HCT116 (cell line): ENCODE results near the gene QSOX1. TPM values are rescaled to one million over a fixed set of nuclear protein-coding genes. Genes with fewer than 3 reads are reported as not detected.

Source experiments
- ATAC-seq: fragments of 200-7000 bp; cut with Tn5 transposase; 2 replicates; pipeline ENCODE4 v1.9.1; 2020; ENCODE audit warnings: mild to moderate bottlenecking, moderate library complexity
- BruUV-seq: library from RNA; stranded (reverse); fragments of 400-500 nt; replicated peaks from 2 replicates; lab custom pipeline; 2021; lab: Mats Ljungman, UMichigan
- CTCF ChIA-PET: fragments of 300-600 bp; sonication (Branson Sonifier 250); formaldehyde crosslinking; loops from one replicate; lab custom pipeline; 2021; ENCODE audit warnings: antibody characterized with exemption; lab: Charles Lee
- POLR2A ChIA-PET: fragments of 300-600, 350-600 bp; sonication (Branson Sonifier 250); formaldehyde crosslinking; loops from one replicate; lab custom pipeline; 2021; ENCODE audit warnings: antibody characterized with exemption; lab: Charles Lee
- RAD21 ChIA-PET, 2 experiments: fragments of 300-600 bp; sonication (Branson Sonifier 250); formaldehyde crosslinking; loops; one replicate each; lab custom pipeline; 2023; ENCODE audit warnings: low total read pairs in 2 of 2; ENCODE audit not compliant: uncharacterized antibody in 2 of 2, unreplicated experiment in 2 of 2, low non-redundant PET in 1 of 2; lab: Charles Lee
- DNase-seq: peaks from one replicate; pipeline ENCODE4 v3.0.0-alpha.2; 2010; ENCODE audit warnings: low read depth, low spot score
- H2AFZ ChIP-seq: fragments of 200-600 bp; shearing (Covaris generic), sonication (generic); 2 replicates; pipeline ENCODE4 v1.6.1; 2017; ENCODE audit warnings: low read depth, mixed run types, mixed read lengths, antibody characterized with exemption, low read length; ENCODE audit not compliant: poor library complexity, severe bottlenecking
- H3K27ac ChIP-seq: 2 replicates; pipeline ENCODE4 v1.5.1; 2012; ENCODE audit warnings: low read depth, low read length
- H3K27me3 ChIP-seq: fragments of 200-600 bp; sonication (generic); 2 replicates; pipeline ENCODE4 v1.6.1; 2016; ENCODE audit warnings: mixed run types, low read length, mixed read lengths; ENCODE audit not compliant: insufficient read depth
- H3K36me3 ChIP-seq, 2 experiments: fragments of 200-500 bp in 1 of 2; fragments of 200-600 bp in 1 of 2; sonication (Bioruptor generic) in 1 of 2; sonication (generic) in 1 of 2; 2 replicates each; pipeline versions ENCODE4 v1.5.1 to v1.6.1; 2014 to 2016; ENCODE audit warnings: low read length in 2 of 2, inconsistent platforms in 1 of 2, mixed read lengths in 1 of 2, mixed run types in 1 of 2; ENCODE audit not compliant: insufficient read depth in 2 of 2, control insufficient read depth in 1 of 2
- H3K4me1 ChIP-seq, 2 experiments: fragments of 200-600 bp in 1 of 2; sonication (generic) in 1 of 2; 2 replicates each; pipeline versions ENCODE4 v1.5.1 to v1.6.1; 2012 to 2017; ENCODE audit warnings: low read length in 2 of 2, inconsistent platforms in 1 of 2, mild to moderate bottlenecking in 1 of 2, mixed read lengths in 1 of 2, mixed run types in 1 of 2, moderate library complexity in 1 of 2; ENCODE audit not compliant: insufficient read depth in 2 of 2, control insufficient read depth in 1 of 2
- H3K4me2 ChIP-seq: fragments of 200-600 bp; sonication (generic); 2 replicates; pipeline ENCODE4 v1.6.1; 2017; ENCODE audit warnings: mixed run types, low read length, mixed read lengths
- H3K4me3 ChIP-seq, 2 experiments: fragments of 200-600 bp in 1 of 2; sonication (generic) in 1 of 2; replicated peaks in 1 of 2; 2 replicates each; pipeline ENCODE4 v1.5.1; 2011 to 2016; ENCODE audit warnings: low read length in 2 of 2, control low read depth in 1 of 2, low read depth in 1 of 2, mild to moderate bottlenecking in 1 of 2, mixed read lengths in 1 of 2, mixed run types in 1 of 2
- H3K79me2 ChIP-seq: fragments of 200-600 bp; sonication (generic); 2 replicates; pipeline ENCODE4 v1.6.1; 2017; ENCODE audit warnings: mild to moderate bottlenecking, mixed run types, low read length, moderate library complexity, mixed read lengths; ENCODE audit not compliant: insufficient read depth
- H3K9ac ChIP-seq: fragments of 200-600 bp; sonication (generic); 2 replicates; pipeline ENCODE4 v1.6.1; 2016; ENCODE audit warnings: low read length, mixed read lengths
- H3K9me2 ChIP-seq: fragments of 200-600 bp; sonication (generic), shearing (Covaris generic); 2 replicates; pipeline ENCODE4 v1.6.1; 2017; ENCODE audit warnings: mixed run types, mild to moderate bottlenecking, moderate library complexity; ENCODE audit not compliant: insufficient read depth
- H3K9me3 ChIP-seq, 2 experiments: fragments of 200-500 bp in 1 of 2; fragments of 200-600 bp in 1 of 2; sonication (Bioruptor generic) in 1 of 2; sonication (generic) in 1 of 2; 2 replicates each; pipeline ENCODE4 v1.6.1; 2014 to 2017; ENCODE audit warnings: low read length in 2 of 2, mixed read lengths in 2 of 2, inconsistent platforms in 1 of 2, low read depth in 1 of 2, mild to moderate bottlenecking in 1 of 2, mixed run types in 1 of 2, moderate library complexity in 1 of 2; ENCODE audit not compliant: control insufficient read depth in 1 of 2, insufficient read depth in 1 of 2
- H4K20me1 ChIP-seq: fragments of 200-600 bp; sonication (generic), shearing (Covaris generic); 2 replicates; pipeline ENCODE4 v1.6.1; 2017; ENCODE audit warnings: mixed run types, mild to moderate bottlenecking, moderate library complexity; ENCODE audit not compliant: insufficient read depth
- CBX3 ChIP-seq: IDR thresholded peaks from 2 replicates; pipeline ENCODE4 v1.6.1; 2012; ENCODE audit warnings: low read depth
- EGR1 ChIP-seq: IDR thresholded peaks from 2 replicates; pipeline ENCODE4 v1.6.1; 2012; ENCODE audit warnings: low read depth
- EZH2phosphoT487 ChIP-seq: fragments of 200-600 bp; IDR thresholded peaks from 2 replicates; pipeline ENCODE4 v1.6.1; 2018; ENCODE audit warnings: antibody characterized with exemption, borderline replicate concordance
- FOSL1 ChIP-seq: IDR thresholded peaks from 2 replicates; pipeline ENCODE4 v1.6.1; 2012; ENCODE audit warnings: low read depth
- JUND ChIP-seq: IDR thresholded peaks from 2 replicates; pipeline ENCODE4 v1.6.1; 2012
- POLR2A ChIP-seq: IDR thresholded peaks from 2 replicates; pipeline ENCODE4 v1.7.0; 2011; ENCODE audit warnings: borderline replicate concordance; ENCODE audit not compliant: insufficient read depth, insufficient read length; ENCODE audit errors: extremely low read depth
- POLR2AphosphoS5 ChIP-seq: IDR thresholded peaks from 2 replicates; pipeline ENCODE4 v1.6.1; 2011; ENCODE audit warnings: mild to moderate bottlenecking, low read depth, low read length, moderate library complexity
- SIN3A ChIP-seq: IDR thresholded peaks from 2 replicates; pipeline ENCODE4 v1.6.1; 2012; ENCODE audit warnings: low read depth
- SP1 ChIP-seq: IDR thresholded peaks from 2 replicates; pipeline ENCODE4 v1.6.1; 2012; ENCODE audit warnings: low read depth
- TCF7L2 ChIP-seq: IDR thresholded peaks from 2 replicates; pipeline ENCODE4 v1.7.0; 2011; ENCODE audit warnings: borderline replicate concordance, inconsistent platforms; ENCODE audit not compliant: insufficient read depth, insufficient read length; ENCODE audit errors: extremely low read depth
- ZFX ChIP-seq: fragments of 450-650 bp; IDR thresholded peaks from 2 replicates; pipeline ENCODE4 v1.6.1; 2017
- ZNF274 ChIP-seq: fragments of 200-500 bp; sonication (Bioruptor generic); IDR thresholded peaks from 2 replicates; pipeline ENCODE4 v1.6.1; 2014; ENCODE audit warnings: mild to moderate bottlenecking, low read depth, low read length, inconsistent platforms
- intact Hi-C: fragments of 100-400 bp; cut with micrococcal nuclease; formaldehyde crosslinking; loops from 2 replicates; pipeline ENCODE4 v1.10.0; 2022
- total RNA-seq: library from RNA; stranded (reverse); gene quantifications from one replicate; pipeline ENCODE4 v1.2.1, GENCODE V29; 2021; ENCODE audit not compliant: unreplicated experiment
- TF ChIP-seq, protein P1 (sequence below): IDR thresholded peaks from 2 replicates; pipeline ENCODE4 v1.6.1; 2012

The QSOX1 gene
- total RNA-seq, 1 experiment from 2014 or later = 89.2 TPM

- H3K79me2 ChIP-seq = no peaks in the 10 kb centered on the region
- intact Hi-C loops = loop anchor here (5.0 kb wide), 1 partner anchor 65 kb away; no protein-coding TSS in a partner anchor
- H2AFZ ChIP-seq = no peak overlapping the region
- ATAC-seq (no peak), DNase-seq (no peak)
- no peaks in the 10 kb centered on the region for H3K9me2 ChIP-seq
- H3K4me1 ChIP-seq = no peaks in the 10 kb centered on the region
- POLR2A ChIA-PET = no interaction called here
- peaks cover 2 to 6% of the 10 kb centered on the region in 2 experiments; a peak in 3 of 4 replicates for H3K36me3 ChIP-seq
- H3K27me3 ChIP-seq = no peaks in the 10 kb centered on the region
- TF ChIP-seq POLR2AphosphoS5 (no peak), CBX3 (no peak), SIN3A (no peak), TCF7L2 (no peak), JUND (no peak), SP1 (no peak), FOSL1 (no peak), ZFX (no peak), POLR2A (no peak), EGR1 (no peak), ZNF274 (no peak), EZH2phosphoT487 (no peak)
- TF ChIP-seq, protein P1, sequence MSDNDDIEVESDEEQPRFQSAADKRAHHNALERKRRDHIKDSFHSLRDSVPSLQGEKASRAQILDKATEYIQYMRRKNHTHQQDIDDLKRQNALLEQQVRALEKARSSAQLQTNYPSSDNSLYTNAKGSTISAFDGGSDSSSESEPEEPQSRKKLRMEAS = no peak
- TF ChIP-seq, all 23 proteins: peak for 0
- no peak overlapping the region for H3K27ac ChIP-seq
- ChIA-PET CTCF (interaction anchor here (1.0 to 1.5 kb wide), 3 partner anchors 14 to 67 kb away, joined by 3 to 4 read pairs (median 3); no protein-coding TSS in a partner anchor), RAD21 (no interaction called here)
- H3K9ac ChIP-seq = no peak overlapping the region
- no peaks in the 10 kb centered on the region for H3K9me3 ChIP-seq
- no peak overlapping the region for H3K4me3 ChIP-seq
- H3K4me2 ChIP-seq = no peak overlapping the region
- BruUV-seq = no TSS peak
- no peaks in the 10 kb centered on the region for H4K20me1 ChIP-seq
Measured at GRCh38 chr1:180186831-180187230, 32.2 kb downstream of the QSOX1 start.
